ENCODE measurements around the gene ZNF555.
"Not testable (repeated sequence)": the region's sequence is repeated elsewhere in the genome, so short reads cannot be mapped to it uniquely, and the experiment has no call there.

ZNF555 gene

GRCh38 chr19:2883686-2884439 is 42.6 kb downstream of the ZNF555 start:
- no peak overlapping the region for H3K9ac ChIP-seq (ENCODE audit: low read depth, low read length)
- no peaks in the 10 kb centered on the region for H3K27me3 ChIP-seq (ENCODE audit: control insufficient read depth, insufficient read depth, low read length)
- peaks cover 23% of the 10 kb centered on the region; the same call in 1 of the 2 replicates for H3K9me3 ChIP-seq (ENCODE audit: control insufficient read depth, insufficient read depth, low read length)
- no peak overlapping the region for H3K27ac ChIP-seq (ENCODE audit: low read depth, low read length)
- 0 out of 2 replicates have a peak, but pooled peaks cover 3% of the 10 kb centered on the region for H3K4me1 ChIP-seq (ENCODE audit: control insufficient read depth, insufficient read depth, low read length)
- no peaks in the 10 kb centered on the region for H3K36me3 ChIP-seq (ENCODE audit: control insufficient read depth, insufficient read depth, low read length)
- H3K4me3 ChIP-seq (ENCODE audit: low read depth, low read length), result no peak overlapping the region

DNA sequence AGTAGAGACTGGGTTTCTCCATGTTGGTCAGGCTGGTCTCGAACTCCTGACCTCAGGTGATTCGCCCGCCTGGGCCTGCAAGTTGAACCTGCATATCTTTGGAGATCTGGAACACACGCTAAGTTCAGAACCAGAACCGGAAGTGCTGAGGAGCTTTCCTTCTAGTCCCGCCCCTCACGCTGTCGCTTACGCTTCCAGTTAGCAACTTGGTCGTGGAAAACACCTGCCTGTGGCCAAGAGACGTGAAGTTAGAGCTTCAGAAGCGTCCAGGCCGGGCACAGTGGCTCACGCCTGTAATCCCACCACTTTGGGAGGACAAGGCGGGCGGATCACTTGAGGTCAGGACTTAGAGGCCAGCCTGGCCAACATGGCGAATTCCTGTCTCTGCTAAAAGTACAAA is 44.5 kb downstream of the ZNF555 start:
- Histone ChIP-seq H3K9me3 (ENCODE audit: control insufficient read depth, insufficient read depth, low read length) (peaks cover 11% of the 10 kb centered on the region; the same call in 1 of the 2 replicates), H3K27ac (ENCODE audit: low read depth, low read length) (no peak overlapping the region), H3K27me3 (ENCODE audit: control insufficient read depth, insufficient read depth, low read length) (no peaks in the 10 kb centered on the region), H3K9ac (ENCODE audit: low read depth, low read length) (no peak overlapping the region), H3K4me1 (ENCODE audit: control insufficient read depth, insufficient read depth, low read length) (0 out of 2 replicates have a peak, but pooled peaks cover 3% of the 10 kb centered on the region), H3K4me3 (ENCODE audit: low read depth, low read length) (no peak overlapping the region), H3K36me3 (ENCODE audit: control insufficient read depth, insufficient read depth, low read length) (no peaks in the 10 kb centered on the region)

DNA sequence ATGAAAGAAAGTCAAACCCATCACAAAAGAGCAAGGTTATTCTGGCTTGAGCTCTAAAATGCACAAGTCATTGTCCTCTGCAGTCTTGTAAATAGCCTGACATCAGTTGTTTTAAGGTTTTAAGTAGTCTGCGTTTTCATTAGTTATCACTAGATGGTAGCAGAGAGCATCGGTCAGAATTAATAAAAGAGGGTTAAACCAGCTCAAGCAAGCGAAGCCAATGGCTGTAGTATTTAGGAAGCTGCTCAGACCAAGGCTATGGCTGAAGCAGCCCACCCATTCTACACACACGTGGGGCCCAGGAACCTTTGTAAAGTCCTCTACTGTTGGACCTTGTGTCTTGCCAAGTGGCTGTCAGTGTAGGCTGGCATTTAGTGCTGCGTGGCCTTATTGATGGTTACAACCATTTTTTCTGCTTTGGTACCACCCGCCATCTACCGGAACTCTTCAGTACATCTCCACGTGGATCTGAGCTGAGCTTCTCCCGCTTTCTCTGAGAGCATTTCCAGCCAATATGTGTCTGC is 46.2 kb downstream of the ZNF555 start:
- no peak overlapping the region for H3K9ac ChIP-seq (ENCODE audit: low read depth, low read length)
- no peak overlapping the region for H3K4me3 ChIP-seq (ENCODE audit: low read depth, low read length)
- no peaks in the 10 kb centered on the region for H3K27me3 ChIP-seq (ENCODE audit: control insufficient read depth, insufficient read depth, low read length)
- no peaks in the 10 kb centered on the region for H3K36me3 ChIP-seq (ENCODE audit: control insufficient read depth, insufficient read depth, low read length)
- peaks cover 6% of the 10 kb centered on the region; the same call in 1 of the 2 replicates for H3K9me3 ChIP-seq (ENCODE audit: control insufficient read depth, insufficient read depth, low read length)
- H3K4me1 ChIP-seq (ENCODE audit: control insufficient read depth, insufficient read depth, low read length), result 0 out of 2 replicates have a peak, but pooled peaks cover 3% of the 10 kb centered on the region
- H3K27ac ChIP-seq (ENCODE audit: low read depth, low read length), result peak overlapping the region; percentile 44

DNA sequence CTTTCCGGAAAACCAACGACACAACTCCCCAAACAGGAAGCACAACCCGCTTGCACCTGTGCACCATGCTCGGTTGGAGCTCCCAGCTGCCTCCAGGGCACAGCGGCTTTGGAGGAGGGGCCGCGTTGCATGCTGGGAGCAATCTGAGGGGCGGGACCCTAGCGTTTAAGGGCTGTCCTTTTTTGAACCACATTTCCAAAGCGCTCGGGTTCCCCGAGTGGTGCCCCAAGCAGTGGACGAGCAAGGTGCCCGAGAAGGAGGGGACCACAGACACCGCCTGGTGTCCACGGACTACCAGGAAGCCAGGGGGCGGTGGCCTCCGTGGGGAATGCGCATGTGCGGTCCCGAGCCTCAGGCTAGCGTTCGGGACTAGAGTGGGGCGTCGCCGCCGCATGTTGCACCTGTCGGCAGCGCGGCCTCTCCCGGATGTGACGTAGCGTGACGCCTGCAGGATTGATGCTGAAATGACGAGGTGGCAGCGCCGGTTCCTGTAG is 47.5 kb downstream of the ZNF555 start:
- no peaks in the 10 kb centered on the region for H3K36me3 ChIP-seq (ENCODE audit: control insufficient read depth, insufficient read depth, low read length)
- 0 out of 2 replicates have a peak, but pooled peaks cover 3% of the 10 kb centered on the region for H3K4me1 ChIP-seq (ENCODE audit: control insufficient read depth, insufficient read depth, low read length)
- no peak overlapping the region for H3K4me3 ChIP-seq (ENCODE audit: low read depth, low read length)
- H3K27me3 ChIP-seq (ENCODE audit: control insufficient read depth, insufficient read depth, low read length), result no peaks in the 10 kb centered on the region
- peaks cover 6% of the 10 kb centered on the region; the same call in 1 of the 2 replicates for H3K9me3 ChIP-seq (ENCODE audit: control insufficient read depth, insufficient read depth, low read length)
- H3K27ac ChIP-seq (ENCODE audit: low read depth, low read length), result no peak overlapping the region
- H3K9ac ChIP-seq (ENCODE audit: low read depth, low read length), result no peak overlapping the region

DNA sequence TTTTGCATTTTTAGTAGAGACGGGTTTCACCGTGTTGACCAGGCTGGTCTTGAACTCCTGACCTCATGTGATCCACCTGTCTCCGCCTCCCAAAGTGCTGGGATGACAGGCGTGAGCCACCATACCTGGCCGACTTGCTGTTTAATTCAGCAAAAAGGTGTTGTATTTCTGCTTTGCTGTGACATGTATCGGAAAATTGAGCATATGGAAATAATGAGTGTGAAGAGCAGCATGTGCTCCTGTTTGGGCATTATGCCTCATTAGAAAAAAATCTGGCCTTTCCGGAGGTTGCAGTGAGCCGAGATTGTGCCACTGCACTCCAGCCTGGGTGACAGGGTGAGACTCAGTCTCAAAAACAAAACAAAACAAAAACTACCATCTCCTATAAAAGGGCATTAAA is 49.3 kb downstream of the ZNF555 start:
- H3K9ac ChIP-seq (ENCODE audit: low read depth, low read length); H3K27me3 ChIP-seq (ENCODE audit: control insufficient read depth, insufficient read depth, low read length); H3K27ac ChIP-seq (ENCODE audit: low read depth, low read length); H3K9me3 ChIP-seq (ENCODE audit: control insufficient read depth, insufficient read depth, low read length); H3K36me3 ChIP-seq (ENCODE audit: control insufficient read depth, insufficient read depth, low read length); H3K4me1 ChIP-seq (ENCODE audit: control insufficient read depth, insufficient read depth, low read length); H3K4me3 ChIP-seq (ENCODE audit: low read depth, low read length): not testable (repeated sequence)

DNA sequence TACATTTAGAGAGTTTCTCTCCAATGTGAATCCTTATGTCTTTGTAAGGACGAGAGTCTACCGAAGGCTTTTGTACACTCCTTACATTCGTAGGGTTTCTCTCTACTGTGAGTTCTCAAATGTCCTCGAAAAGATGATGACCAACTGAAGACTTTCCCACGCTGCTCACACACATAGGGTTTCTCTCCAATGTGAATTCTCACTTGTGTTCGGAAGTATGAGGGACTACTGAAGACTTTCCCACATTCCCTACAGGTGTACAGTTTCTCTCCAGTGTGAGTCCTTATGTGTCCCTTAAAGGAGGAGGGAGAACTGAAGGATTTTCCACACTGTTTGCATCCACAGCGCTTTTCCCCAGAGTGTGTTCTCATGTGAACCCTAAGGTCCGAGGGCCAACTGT is 55.4 kb downstream of the ZNF555 start:
- H3K36me3 ChIP-seq (ENCODE audit: control insufficient read depth, insufficient read depth, low read length), result no peaks in the 10 kb centered on the region
- no peaks in the 10 kb centered on the region for H3K4me1 ChIP-seq (ENCODE audit: control insufficient read depth, insufficient read depth, low read length)
- H3K27me3 ChIP-seq (ENCODE audit: control insufficient read depth, insufficient read depth, low read length), result no peaks in the 10 kb centered on the region
- H3K4me3 ChIP-seq (ENCODE audit: low read depth, low read length), result no peak overlapping the region
- H3K9ac ChIP-seq (ENCODE audit: low read depth, low read length), result no peak overlapping the region
- H3K9me3 ChIP-seq (ENCODE audit: control insufficient read depth, insufficient read depth, low read length), result peaks cover 10% of the 10 kb centered on the region
- H3K27ac ChIP-seq (ENCODE audit: low read depth, low read length), result no peak overlapping the region

DNA sequence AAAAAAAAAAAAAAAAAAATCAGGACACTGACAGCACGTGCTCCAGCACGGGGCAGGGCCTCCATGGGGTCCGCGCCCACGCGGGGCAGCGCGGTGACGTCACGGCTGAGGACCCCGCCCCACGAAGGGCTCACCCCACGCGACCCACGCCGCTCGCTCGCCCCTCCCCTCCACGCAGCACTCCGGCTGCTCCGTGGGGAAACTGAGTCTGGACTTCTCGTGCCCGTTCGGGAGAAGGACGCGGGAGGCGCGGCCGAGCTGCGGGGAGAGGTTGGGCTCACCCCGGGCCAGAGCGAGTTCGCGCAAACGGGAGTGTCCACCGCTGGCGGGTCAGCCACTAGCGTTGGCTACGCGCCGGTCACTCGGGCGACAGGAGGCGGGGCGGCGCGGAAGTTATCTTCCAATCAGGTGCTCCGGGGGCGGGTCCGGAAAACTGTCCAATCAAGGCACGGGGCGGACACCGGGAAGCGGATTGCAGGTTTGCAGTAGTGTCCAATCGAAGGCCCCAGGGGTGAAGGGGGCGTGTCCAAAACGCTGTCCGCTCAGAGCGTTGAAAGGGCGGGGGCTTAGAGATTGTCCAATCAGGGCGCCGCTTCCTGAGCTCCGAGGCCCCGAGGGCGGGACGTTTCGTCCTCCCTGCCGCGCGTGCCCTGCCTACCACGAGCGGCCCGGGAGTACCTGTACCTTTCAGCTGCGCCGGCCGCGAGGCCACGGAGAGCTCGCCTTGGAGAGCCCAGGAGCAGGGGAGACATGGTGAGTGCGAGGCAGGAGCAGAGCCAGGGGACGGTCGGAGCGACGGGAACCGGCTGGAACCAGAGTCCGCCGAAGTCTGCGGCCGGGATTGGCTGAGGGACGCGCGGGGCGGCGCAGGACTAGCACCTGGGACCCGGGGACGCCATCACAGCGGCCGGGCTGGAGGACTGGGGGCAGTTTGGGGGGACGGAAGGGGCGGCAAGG is 59.3 kb downstream of the ZNF555 start, which contains the start of gene ZNF57:
Gene ZNF57, plus strand, starts transcription at position 633 of the 957 bp plus-strand sequence. Its CDS starts 118 bp downstream, at position 751.
- peak within 1 kb of the TSS; percentile 88 for H3K9ac ChIP-seq (ENCODE audit: low read depth, low read length)
- H3K4me1 ChIP-seq (ENCODE audit: control insufficient read depth, insufficient read depth, low read length), result no peaks in the 10 kb centered on the region
- H3K27ac ChIP-seq (ENCODE audit: low read depth, low read length), result peak within 1 kb of the TSS; percentile 42
- peak within 1 kb of the TSS; percentile 83 for H3K4me3 ChIP-seq (ENCODE audit: low read depth, low read length)
- H3K9me3 ChIP-seq (ENCODE audit: control insufficient read depth, insufficient read depth, low read length), result peaks cover 6% of the 10 kb centered on the region; the same call in 1 of the 2 replicates
- no peaks in the 10 kb centered on the region for H3K36me3 ChIP-seq (ENCODE audit: control insufficient read depth, insufficient read depth, low read length)
- H3K27me3 ChIP-seq (ENCODE audit: control insufficient read depth, insufficient read depth, low read length), result no peaks in the 10 kb centered on the region

DNA sequence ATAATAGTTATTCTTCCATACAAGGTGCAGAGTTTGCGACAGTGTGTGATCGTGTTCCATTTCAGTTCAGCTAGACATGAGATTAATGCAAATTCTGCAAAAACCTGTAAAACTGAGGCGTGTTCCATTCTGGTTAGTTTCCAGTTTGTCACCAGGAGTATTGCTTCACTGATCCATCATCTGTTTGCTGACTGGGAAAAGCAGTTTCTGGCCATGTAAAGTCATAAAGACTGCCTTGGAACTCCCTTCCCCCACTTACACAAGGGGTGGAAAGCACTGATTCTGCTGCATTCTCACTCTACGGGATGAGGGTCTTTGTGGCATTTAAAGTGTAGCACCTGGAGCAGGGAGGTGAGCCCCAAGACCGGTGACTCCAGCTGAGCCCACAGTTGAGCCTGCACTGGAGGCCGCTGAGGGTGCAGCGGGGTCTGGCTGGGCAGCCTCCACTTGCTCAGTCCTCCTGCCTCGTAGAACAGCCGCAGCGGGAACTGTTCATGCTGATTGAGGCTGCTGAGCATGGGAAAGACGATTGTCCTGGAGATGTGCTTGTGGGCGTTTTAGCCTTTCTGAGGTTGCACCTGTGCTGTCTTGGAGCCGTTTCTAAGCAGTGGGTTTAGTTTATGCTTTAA is 61.4 kb downstream of the ZNF555 start:
- H3K27ac ChIP-seq (ENCODE audit: low read depth, low read length), result no peak overlapping the region
- H3K36me3 ChIP-seq (ENCODE audit: control insufficient read depth, insufficient read depth, low read length), result no peaks in the 10 kb centered on the region

GRCh38 chr19:2903326-2903725 is 62.1 kb downstream of the ZNF555 start:
- not testable (repeated sequence) for H3K27ac ChIP-seq (ENCODE audit: low read depth, low read length)

More for the DNA sequence above, 61.4 kb downstream of the ZNF555 start:
- no peak overlapping the region; the same call in 1 of the 2 replicates for H3K4me3 ChIP-seq (ENCODE audit: low read depth, low read length)
- no peak overlapping the region for H3K9ac ChIP-seq (ENCODE audit: low read depth, low read length)
- H3K4me1 ChIP-seq (ENCODE audit: control insufficient read depth, insufficient read depth, low read length), result no peaks in the 10 kb centered on the region
- no peaks in the 10 kb centered on the region for H3K27me3 ChIP-seq (ENCODE audit: control insufficient read depth, insufficient read depth, low read length)
- no peaks in the 10 kb centered on the region for H3K9me3 ChIP-seq (ENCODE audit: control insufficient read depth, insufficient read depth, low read length)

DNA sequence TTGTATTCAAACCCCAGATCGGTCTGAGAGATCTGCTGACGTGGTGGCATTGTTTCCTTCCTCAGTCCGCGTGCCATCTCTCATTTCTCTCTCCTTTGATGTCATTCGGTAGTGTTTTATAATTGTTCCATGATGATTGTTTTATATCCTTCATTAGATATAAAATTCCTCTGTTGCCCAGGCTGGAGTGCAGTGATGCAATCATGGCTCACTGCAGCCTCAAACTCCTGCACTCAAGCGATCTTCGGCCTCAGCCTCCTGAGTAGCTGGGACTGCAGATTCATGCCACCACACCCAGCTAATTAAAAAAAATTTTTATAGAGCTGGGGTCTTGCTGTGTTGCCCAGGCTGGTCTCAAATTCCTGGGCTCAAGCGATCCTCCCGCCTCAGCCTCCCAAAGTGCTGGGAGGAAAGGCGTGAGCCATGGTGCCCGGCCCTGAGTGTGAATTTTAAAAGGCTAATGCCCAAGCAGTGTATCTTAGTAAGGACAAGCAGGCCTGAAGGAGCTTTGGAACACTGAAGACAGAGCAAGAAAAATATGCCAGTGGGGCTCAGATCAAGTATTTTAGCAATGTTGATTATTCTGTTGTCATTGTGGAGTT is 64.7 kb downstream of the ZNF555 start:
- no peaks in the 10 kb centered on the region for H3K36me3 ChIP-seq (ENCODE audit: control insufficient read depth, insufficient read depth, low read length)
- H3K4me1 ChIP-seq (ENCODE audit: control insufficient read depth, insufficient read depth, low read length), result no peaks in the 10 kb centered on the region
- H3K27ac ChIP-seq (ENCODE audit: low read depth, low read length), result no peak overlapping the region
- no peak overlapping the region for H3K9ac ChIP-seq (ENCODE audit: low read depth, low read length)
- H3K27me3 ChIP-seq (ENCODE audit: control insufficient read depth, insufficient read depth, low read length), result no peaks in the 10 kb centered on the region
- H3K9me3 ChIP-seq (ENCODE audit: control insufficient read depth, insufficient read depth, low read length), result no peaks in the 10 kb centered on the region
- H3K4me3 ChIP-seq (ENCODE audit: low read depth, low read length), result no peak overlapping the region

More at GRCh38 chr19:2903326-2903725, 62.1 kb downstream of the ZNF555 start:
- H3K27me3 ChIP-seq (ENCODE audit: control insufficient read depth, insufficient read depth, low read length); H3K4me3 ChIP-seq (ENCODE audit: low read depth, low read length); H3K4me1 ChIP-seq (ENCODE audit: control insufficient read depth, insufficient read depth, low read length); H3K9ac ChIP-seq (ENCODE audit: low read depth, low read length); H3K36me3 ChIP-seq (ENCODE audit: control insufficient read depth, insufficient read depth, low read length); H3K9me3 ChIP-seq (ENCODE audit: control insufficient read depth, insufficient read depth, low read length): not testable (repeated sequence)

All from HUES48 (cell line).